Left ventricle myocardium inferior (tissue), 1 donor: Measurements from ENCODE around the gene ERLEC1. TPM values are rescaled to one million over a fixed set of nuclear protein-coding genes. Genes with fewer than 3 reads are reported as not detected.

Experiments used
- DNase-seq: peaks from one replicate; pipeline ENCODE4 v3.0.0-alpha.2; 2020
- H3K27ac ChIP-seq: fragments of 200-600 bp; replicated peaks from 2 replicates; pipeline ENCODE4 v1.8.0; 2021
- H3K27me3 ChIP-seq: fragments of 200-600 bp; 2 replicates; pipeline ENCODE4 v1.8.0; 2021; ENCODE audit warnings: low read depth
- H3K36me3 ChIP-seq: fragments of 200-600 bp; 2 replicates; pipeline ENCODE4 v1.8.0; 2021
- H3K4me1 ChIP-seq: fragments of 200-600 bp; 2 replicates; pipeline ENCODE4 v1.8.0; 2021
- H3K4me3 ChIP-seq: fragments of 200-600 bp; 2 replicates; pipeline ENCODE4 v1.8.0; 2021; ENCODE audit warnings: mild to moderate bottlenecking, moderate library complexity
- H3K9me3 ChIP-seq: fragments of 200-600 bp; replicated peaks from 2 replicates; pipeline ENCODE4 v1.8.0; 2021
- CTCF ChIP-seq: fragments of 200-600 bp; IDR thresholded peaks from 2 replicates; pipeline ENCODE4 v1.8.0; 2021; ENCODE audit warnings: antibody characterized with exemption, mild to moderate bottlenecking, borderline replicate concordance
- intact Hi-C: fragments of 100-400 bp; cut with micrococcal nuclease; formaldehyde crosslinking; loops from one replicate; pipeline ENCODE4 v1.11.0; 2022
- total RNA-seq: library from RNA; stranded (reverse); fragmentation: NEBNext Ultra II Directional; extraction: Animal tissue kit (Norgen Biotek cat#: 25700); gene quantifications from one replicate; pipeline ENCODE4 v1.2.1, GENCODE V29; 2021
- donor health status: DM: no; HTN: yes; CAD: no; lungs with severe emphysema.

The ERLEC1 gene
- total RNA-seq, 1 donor from 2014 or later: 44.3 TPM

GRCh38 chr2:53750041-53750768 lies 36.6 kb upstream of the ERLEC1 start:
- DNase-seq: no peak
- no peak for TF ChIP-seq CTCF
- Histone ChIP-seq H3K9me3 (no peaks in the 10 kb centered on the region), H3K4me1 (peaks cover 4% of the 10 kb centered on the region), H3K27me3 (no peaks in the 10 kb centered on the region), H3K36me3 (peaks cover 27% of the 10 kb centered on the region), H3K27ac (peak overlapping the region; percentile 10), H3K4me3 (no peak overlapping the region)
- intact Hi-C loops: no loop called here

- peaks cover 4% of the 10 kb centered on the region for H3K4me1 ChIP-seq
- H3K4me3 ChIP-seq: no peak overlapping the region
- no peaks in the 10 kb centered on the region for H3K27me3 ChIP-seq
- no peak for TF ChIP-seq CTCF
- intact Hi-C loops: no loop called here
- no peak overlapping the region for H3K27ac ChIP-seq
- peaks cover 5% of the 10 kb centered on the region for H3K9me3 ChIP-seq
- no peak for DNase-seq
- peaks cover 37% of the 10 kb centered on the region for H3K36me3 ChIP-seq
Measured at GRCh38 chr2:53751728-53752127, 35.1 kb upstream of the ERLEC1 start.

- Histone ChIP-seq H3K27ac (no peak overlapping the region), H3K4me1 (peaks cover 4% of the 10 kb centered on the region), H3K27me3 (no peaks in the 10 kb centered on the region), H3K9me3 (peaks cover 11% of the 10 kb centered on the region), H3K36me3 (peaks cover 39% of the 10 kb centered on the region), H3K4me3 (no peak overlapping the region)
- DNase-seq: no peak
- intact Hi-C loops: no loop called here
- TF ChIP-seq CTCF: no peak
Measured at GRCh38 chr2:53752385-53752784, 34.5 kb upstream of the ERLEC1 start.

GRCh38 chr2:53753041-53753440 lies 33.8 kb upstream of the ERLEC1 start:
- H3K27me3 ChIP-seq: no peaks in the 10 kb centered on the region
- DNase-seq: no peak
- no peak overlapping the region for H3K4me3 ChIP-seq
- peaks cover 36% of the 10 kb centered on the region for H3K36me3 ChIP-seq
- peaks cover 4% of the 10 kb centered on the region for H3K4me1 ChIP-seq
- intact Hi-C loops: no loop called here
- no peak for TF ChIP-seq CTCF
- peaks cover 17% of the 10 kb centered on the region for H3K9me3 ChIP-seq
- H3K27ac ChIP-seq: no peak overlapping the region

GRCh38 chr2:53755121-53755520 lies 31.7 kb upstream of the ERLEC1 start:
- Histone ChIP-seq H3K4me3 (no peak overlapping the region), H3K27me3 (no peaks in the 10 kb centered on the region), H3K4me1 (peaks cover 4% of the 10 kb centered on the region), H3K27ac (no peak overlapping the region), H3K36me3 (peaks cover 37% of the 10 kb centered on the region), H3K9me3 (peaks cover 17% of the 10 kb centered on the region)
- intact Hi-C loops: no loop called here
- DNase-seq: peak; percentile 22
- no peak for TF ChIP-seq CTCF
